CD4-positive, alpha-beta T cell treated with Interleukin-12 subunit alpha and Interleukin-12 subunit beta, for 1 hour (primary cell): Measurements from ENCODE around the gene MVB12A.

ENCODE experiments used
- DNase-seq: peaks from one replicate; pipeline ENCODE4 v3.0.0-alpha.2; 2020

Gene MVB12A

GRCh38 chr19:17405250-17406045, 14.4 kb upstream of the MVB12A start, which contains the start of gene BST2:
TSS of gene BST2 (minus strand) at chr19:17405630. CDS start at chr19:17405575, 55 bp downstream.
- peak; percentile 81 for DNase-seq

GRCh38 chr19:17406046-17406886, 13.6 kb upstream of the MVB12A start:
- peak; percentile 27 for DNase-seq

- no peak for DNase-seq
Observed at GRCh38 chr19:17406887-17407196, 13.0 kb upstream of the MVB12A start.

GRCh38 chr19:17409990-17410389, 9.9 kb upstream of the MVB12A start:
- DNase-seq = no peak

- DNase-seq = no peak
Observed at GRCh38 chr19:17411801-17412200, 8.0 kb upstream of the MVB12A start.

- DNase-seq = no peak
Observed at GRCh38 chr19:17414097-17414496, 5.8 kb upstream of the MVB12A start.

- no peak for DNase-seq
Observed at GRCh38 chr19:17415121-17415520, 4.7 kb upstream of the MVB12A start.

- DNase-seq = no peak
Observed at GRCh38 chr19:17418710-17419109, 1.1 kb upstream of the MVB12A start.

- DNase-seq = no peak
Observed at GRCh38 chr19:17419154-17419620, 660 bp upstream of the MVB12A start.

GRCh38 chr19:17420475-17420924, 653 bp downstream of the MVB12A start:
- peak; percentile 20 for DNase-seq

- DNase-seq = no peak
Observed at GRCh38 chr19:17421942-17422341, 2.1 kb downstream of the MVB12A start.

- DNase-seq = no peak
Observed at GRCh38 chr19:17423429-17424208, 3.8 kb downstream of the MVB12A start.

GRCh38 chr19:17424743-17425365, 5.0 kb downstream of the MVB12A start:
- DNase-seq = peak; percentile 16

- no peak for DNase-seq
Observed at GRCh38 chr19:17429641-17430113, 9.8 kb downstream of the MVB12A start.

- DNase-seq = no peak
Observed at GRCh38 chr19:17431417-17431816, 11.6 kb downstream of the MVB12A start.

- DNase-seq = no peak
Observed at GRCh38 chr19:17435218-17435617, 15.4 kb downstream of the MVB12A start.

GRCh38 chr19:17436094-17436873, 16.4 kb downstream of the MVB12A start:
- no peak for DNase-seq

GRCh38 chr19:17436874-17437267, 17.0 kb downstream of the MVB12A start:
- no peak for DNase-seq

GRCh38 chr19:17441241-17442021, 21.6 kb downstream of the MVB12A start:
- peak; percentile 21 for DNase-seq

GRCh38 chr19:17445526-17446165, 25.8 kb downstream of the MVB12A start:
- DNase-seq = no peak
